NOMO-1 treated with dmso at 0.1 percent for 144 hours (cell line): ENCODE data around the gene SLCO3A1.
A peak's percentile ranks its signal among the peaks of the same experiment; 100 is the strongest.

ENCODE experiments used
- DNase-seq: peaks from one replicate; lab custom pipeline; 2025; ENCODE audit not compliant: unreplicated experiment; lab: John Stamatoyannopoulos, UW

The SLCO3A1 gene

DNA sequence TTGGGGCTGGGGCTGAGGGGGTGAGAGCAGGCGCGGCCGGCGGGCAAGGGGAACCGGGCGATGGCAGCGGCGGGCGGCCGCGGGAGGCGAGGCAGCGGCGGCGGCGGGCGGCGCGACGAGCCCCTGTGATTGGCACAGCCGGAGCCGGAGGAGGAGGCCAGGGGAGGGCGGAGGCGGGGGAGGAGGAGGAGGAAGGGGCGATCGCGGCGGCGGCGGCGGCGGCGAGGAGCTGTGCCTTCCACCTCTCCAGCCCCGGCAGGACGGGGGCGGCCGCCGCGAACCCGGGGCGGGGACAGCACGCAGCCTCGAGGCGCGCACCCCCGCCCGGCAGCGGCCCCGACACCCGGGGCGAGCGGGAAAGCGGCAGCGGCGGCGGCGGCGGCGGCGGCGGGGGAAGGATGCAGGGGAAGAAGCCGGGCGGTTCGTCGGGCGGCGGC, at the start of gene SLCO3A1:
Gene SLCO3A1, plus strand, starts transcription at position 198 of the 437 bp plus-strand sequence.
- peak; percentile 52 for DNase-seq

DNA sequence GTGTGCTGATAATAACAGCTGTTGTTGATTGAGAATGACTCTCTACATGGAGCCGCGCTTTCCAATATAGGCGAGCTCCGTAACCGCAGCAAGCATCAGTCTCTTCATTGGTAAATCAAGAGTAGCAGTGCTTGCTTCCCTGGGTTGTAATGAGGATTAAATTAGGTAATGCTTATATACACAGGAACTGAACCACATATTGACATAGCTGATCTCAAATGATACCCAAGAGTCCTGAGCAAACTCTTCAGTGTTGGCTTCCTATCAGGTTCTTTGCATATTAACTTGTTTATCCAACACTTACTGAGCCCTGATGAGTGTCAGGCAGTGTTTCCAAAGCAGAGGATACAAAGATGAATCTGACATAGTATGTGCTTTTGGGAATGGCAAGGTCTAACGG, 46.4 kb upstream of the SLCO3A1 start:
- no peak for DNase-seq

DNA sequence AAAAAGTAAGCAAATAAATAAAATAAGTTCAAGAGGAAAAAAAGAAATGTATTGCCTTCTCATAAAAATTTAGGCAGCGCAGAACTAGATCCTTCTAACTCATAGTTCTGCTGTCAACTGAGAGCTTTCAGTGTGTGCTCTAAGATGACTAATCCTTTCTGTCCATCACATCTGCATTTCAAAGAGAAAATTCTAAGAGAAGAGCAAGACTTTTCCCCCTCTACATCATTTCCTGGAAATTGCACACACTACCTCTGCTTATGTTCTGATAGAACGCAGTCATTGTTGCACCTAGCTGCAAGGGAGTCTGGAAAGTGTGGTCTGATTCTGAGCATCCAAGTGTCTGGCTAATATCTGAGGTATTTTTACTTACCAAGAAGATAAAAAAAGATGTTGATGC, 39.6 kb upstream of the SLCO3A1 start:
- DNase-seq, result no peak

DNA sequence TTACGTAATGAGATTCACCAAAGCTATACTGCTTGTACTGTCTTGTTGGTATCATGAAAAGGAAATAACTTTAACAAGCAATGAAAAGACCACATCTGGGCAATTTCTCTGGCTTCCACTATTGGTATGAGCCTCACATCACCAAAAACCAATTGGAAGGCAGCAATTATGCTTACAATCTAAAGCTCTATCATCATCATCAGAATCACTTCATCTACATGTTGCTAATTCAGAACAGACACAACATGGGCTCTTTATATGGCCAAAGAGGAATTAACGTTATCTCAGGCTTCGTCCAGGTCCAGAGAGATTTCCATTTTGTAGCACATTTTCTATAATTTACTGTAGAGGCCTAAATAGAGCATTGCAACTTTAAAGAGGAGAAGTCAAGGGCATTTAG, 36.6 kb upstream of the SLCO3A1 start:
- DNase-seq, result no peak

DNA sequence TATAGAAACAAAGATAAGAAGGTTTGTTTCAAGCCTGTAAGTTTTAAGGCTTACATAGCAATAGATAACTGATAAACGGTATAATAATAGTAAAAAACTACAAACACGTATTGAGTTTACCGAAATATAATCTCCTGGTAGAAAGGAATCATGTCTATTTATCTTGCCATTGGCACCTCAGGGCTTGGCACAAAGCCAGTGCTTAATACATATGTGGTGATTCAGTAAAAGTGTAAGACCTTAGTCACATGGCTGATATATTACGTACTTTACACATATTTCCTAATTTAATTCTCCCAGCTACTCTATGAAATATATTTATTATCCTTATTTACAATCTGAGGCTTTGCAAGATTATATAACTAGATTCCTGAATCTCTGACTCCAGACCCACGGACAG, 32.0 kb upstream of the SLCO3A1 start:
- no peak for DNase-seq

DNA sequence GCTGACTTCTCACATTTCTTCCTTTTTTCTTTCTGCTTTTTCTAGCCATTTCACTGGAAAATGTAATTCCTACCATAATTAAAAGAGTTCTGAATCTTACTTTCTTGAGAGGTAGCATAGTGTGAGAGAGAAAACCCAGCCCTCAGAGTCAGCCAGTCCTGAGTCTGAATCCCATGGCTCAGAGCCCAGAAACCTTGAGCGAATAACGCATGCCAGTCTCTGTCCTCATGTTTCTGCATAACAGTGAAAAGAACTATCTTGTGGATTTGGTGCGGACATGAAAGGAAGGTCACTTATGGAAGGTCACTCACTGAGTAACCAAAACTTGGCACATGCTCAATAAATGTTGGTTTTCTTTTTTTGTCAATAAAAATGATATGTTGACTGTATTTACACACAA, 29.3 kb upstream of the SLCO3A1 start:
- no peak for DNase-seq

DNA sequence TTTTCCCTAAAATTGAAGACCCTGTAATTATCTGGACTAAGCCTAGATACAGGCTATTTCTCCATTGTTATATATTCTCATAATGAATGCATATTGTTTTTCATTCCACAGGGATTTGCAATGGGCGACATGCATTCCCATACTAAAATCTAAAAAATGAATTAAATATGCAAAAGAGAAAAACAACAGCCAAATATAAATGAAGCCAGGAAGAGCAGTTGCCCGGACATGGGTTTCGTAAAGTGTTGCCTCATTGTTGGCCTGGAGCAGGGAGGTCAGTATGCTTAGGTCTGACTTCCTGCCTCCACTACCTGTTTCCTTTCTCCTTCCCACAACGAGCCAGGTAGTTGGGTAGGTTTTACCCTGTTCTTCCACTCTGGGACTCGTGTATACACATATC, 27.1 kb upstream of the SLCO3A1 start:
- DNase-seq, result no peak

DNA sequence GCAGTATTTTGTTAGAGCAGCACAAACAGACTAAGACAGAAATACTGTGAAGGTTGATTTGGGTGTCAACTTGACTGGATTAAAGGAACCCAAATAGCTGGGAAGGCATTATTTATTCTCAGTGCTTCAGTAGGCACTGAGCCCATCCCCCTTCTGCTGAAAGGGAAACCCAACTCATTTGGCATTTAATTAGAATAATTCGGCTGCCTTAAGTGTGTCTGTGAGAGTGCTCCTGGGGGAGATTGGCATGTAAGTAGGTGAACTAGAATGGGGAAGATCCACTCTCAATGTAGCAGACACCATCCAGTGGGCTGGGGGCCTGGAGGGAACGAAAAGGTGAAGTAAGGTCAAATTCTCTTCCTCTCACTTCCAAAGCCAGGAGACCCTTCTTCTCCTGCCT, 20.5 kb upstream of the SLCO3A1 start:
- no peak for DNase-seq

DNA sequence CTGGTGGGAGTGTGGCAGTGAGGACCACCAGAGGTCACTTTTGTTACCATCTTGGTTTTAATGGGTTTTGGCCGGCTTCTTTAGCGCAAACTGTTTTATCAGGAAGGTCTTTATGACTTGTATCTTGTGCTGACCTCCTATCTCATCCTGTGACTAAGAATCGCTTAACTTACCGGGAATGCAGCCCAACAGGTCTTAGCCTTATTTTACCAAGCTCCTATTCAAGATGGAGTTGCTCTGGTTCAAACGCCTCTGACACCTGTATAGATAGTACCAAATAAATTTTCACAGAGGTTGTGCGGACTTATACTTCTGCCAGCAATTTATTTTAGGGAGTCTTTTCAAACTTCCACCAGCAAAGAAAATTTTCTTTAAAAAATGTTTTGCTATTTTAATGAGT, 13.6 kb upstream of the SLCO3A1 start:
- no peak for DNase-seq

DNA sequence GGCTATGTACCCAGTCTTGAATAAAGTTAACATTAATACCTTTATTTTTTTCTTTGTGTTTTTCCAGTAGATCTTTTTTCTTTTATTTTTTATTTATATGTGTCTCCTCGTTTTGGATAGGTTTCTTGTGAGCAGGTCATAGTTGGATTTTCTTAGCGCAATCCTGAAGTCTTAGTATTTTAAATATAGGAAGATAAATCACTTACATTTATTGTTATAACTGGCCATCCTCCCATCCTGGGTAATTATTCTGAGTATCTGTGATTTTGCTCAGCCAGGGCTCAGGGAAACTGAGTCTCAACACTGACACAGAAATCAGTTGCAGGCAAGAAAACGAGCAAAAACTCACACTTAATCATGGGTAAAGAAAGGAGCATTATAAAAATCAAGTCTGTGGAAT, 11.6 kb upstream of the SLCO3A1 start:
- DNase-seq, result no peak

DNA sequence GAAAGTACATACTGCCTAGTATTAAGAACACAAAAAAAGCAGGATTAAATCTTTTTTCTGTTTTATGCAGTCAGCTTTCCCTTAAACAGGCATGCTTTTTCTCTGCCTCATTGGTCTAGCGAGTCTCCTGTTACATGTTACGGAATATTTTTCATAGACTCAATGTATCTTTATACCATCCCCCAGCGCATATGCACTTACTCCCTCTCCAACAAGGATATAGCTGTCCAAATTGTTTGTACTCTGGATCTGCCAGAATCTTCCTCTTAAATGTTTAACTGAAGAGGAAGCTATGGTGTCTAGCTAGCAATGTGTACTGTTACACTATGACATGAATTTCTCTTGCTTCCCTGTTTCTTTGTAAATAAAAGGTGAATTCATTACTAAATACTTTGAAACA, 9.2 kb upstream of the SLCO3A1 start:
- DNase-seq, result no peak

DNA sequence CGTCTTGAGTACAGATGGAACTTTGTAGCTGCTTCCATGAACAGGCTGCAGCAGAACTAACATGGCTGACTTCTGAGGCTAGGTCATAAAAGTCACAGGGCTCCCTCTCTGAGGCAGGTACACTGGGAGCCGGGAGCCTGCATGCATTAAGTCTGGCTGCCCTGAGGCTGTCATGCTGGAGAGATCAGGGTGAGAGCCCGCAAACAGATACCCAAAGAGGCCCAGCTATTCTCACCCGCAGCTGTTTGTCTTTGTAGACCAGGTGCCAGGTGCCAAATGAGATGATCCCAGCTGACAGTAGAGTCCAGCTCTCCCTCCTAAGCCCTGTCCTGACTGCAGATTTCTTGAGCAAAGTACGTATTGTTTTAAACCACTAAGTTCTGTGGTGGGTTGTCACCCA, 8.6 kb upstream of the SLCO3A1 start:
- DNase-seq, result no peak

DNA sequence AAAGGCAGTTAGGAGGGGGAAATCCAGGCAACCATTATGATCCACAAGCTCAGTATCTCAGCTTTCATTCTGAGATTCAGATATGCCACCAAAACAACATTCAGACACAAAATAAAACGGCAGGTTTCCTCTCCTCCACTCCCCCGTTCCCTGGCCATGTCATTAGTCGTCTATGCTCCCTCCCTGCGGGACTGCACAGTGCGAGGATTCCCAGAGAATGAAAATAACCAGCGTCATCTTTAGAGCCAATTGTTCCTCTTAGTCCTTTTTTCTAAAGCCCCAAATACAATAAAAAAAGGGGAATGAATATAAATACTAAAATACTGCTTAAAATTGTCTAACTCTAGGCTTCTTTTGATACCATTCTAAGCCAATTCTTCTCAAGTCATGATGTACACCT, 7.8 kb upstream of the SLCO3A1 start:
- DNase-seq, result no peak

DNA sequence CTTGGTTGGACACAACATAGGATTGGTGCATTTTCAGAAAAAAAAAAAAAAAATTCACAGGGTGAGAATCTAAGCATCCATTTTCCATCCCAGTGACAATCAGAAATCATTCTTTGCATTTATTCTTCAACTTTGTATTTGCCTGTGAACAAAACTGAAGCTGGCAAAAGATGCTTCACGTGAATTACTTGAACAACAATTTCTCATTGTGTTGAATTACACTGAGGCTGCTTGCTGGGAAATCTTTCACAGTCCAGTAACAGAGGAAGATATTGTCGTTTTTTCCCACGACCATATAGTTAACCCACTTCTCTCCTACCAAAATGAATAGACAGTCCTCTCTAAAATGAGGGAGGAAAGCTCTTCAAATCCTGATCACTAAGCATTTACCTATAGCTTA, 4.3 kb upstream of the SLCO3A1 start:
- no peak for DNase-seq

DNA sequence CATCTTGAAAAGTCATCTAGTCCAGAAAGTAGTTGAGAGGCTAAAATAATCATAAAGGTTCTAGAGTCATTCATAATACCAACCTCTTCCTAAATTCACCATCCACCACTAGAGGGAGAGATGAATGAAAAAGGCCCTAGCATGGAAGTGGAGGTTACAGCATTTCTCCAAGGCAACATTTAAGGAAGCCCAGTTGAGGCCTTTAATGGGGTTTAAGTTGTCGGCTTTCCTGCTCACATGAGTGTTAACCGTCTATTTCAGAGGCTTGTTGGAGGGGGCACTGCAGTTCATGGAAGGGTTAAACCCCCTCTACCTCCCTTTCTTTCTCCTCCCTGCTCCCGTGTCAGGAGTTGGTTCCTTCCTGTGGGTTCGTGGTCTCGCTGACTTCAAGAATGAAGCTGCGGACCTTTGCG, 3.8 kb upstream of the SLCO3A1 start:
- DNase-seq, result peak; percentile 49

DNA sequence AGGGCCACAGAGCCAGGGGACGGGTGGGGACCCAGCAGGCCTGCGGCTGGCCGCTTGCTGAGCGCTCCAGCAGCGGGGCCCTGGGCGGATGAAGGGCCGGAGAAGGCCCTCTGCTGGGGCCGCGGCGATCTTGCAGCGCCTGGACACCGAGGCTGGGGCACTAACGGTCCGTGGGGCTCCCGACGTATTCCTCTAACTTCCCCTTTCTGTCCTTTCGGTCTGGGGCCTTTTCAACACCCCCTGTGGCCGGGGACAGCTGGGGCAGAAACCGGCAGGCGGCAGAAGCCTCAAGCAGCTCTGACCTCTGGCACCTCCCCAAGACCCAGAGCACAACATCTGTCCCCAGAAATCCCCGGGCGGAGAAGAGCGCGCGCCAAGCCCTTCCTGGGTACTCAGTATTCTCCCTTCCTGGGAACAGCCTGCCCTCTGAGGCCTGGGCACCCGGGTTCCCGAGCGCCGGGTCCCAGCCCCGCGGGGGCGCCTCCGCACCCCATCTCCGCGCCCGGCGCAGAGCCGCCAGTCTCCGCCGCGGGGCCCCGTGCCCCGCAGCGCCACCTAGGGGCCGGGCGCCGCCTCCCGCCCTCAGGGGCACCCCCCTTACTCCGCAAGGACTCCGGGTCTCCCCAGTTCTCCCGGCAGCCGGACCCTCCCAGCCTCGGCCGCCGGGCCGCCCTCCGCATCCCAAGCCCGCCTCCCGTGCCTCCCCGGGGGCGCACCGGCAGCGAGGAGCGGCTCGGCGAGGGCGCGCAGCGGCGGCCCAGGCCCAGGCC, 582 bp upstream of the SLCO3A1 start:
- DNase-seq, result peak; percentile 88

DNA sequence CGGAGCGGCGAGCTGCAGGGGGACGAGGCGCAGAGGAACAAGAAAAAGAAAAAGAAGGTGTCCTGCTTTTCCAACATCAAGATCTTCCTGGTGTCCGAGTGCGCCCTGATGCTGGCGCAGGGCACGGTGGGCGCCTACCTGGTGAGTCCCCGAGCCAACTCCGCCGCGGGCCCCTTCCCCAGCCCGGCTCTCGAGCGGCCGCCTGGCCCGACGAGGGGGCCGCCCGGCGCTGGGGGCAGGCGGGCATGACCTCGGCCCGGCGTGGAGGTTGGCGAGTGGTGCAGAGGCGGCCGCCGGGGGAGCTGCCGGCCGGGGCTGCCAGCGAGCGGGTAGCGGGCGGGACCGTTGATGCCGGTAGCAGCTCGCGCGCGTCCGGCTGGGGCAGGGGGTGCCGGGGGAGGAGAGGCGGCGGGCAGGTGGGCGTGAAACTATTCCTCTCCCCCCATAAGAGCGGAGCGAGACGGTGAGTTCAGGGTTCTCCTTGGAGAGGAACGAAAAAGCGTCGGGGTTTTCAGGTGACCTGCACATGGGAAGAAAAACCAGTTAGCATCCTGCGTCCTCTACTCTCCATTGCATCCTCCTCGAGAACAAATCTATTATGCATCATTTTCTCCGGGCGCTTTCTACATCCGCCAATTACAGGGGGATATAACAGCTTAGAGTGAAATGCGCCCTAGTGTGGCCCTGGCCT, 585 bp downstream of the SLCO3A1 start:
- no peak for DNase-seq

DNA sequence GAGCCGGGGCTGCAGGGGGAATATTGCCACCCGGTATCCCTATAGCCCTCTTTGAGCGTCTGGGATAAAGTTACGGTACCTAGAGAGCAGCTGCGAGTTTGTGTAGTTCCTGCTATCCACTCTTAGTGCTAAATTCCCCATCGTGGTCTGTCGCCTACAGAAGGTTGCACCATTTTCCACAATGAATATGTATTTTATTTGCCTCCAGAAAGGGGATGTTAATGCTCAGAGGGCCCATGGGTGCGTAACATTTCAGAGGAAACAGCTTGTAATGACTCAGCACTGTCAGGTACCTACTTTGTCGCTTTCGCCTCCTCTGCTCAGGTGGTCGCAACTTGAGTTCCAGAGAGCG, 1.1 kb downstream of the SLCO3A1 start:
- DNase-seq, result peak; percentile 20

DNA sequence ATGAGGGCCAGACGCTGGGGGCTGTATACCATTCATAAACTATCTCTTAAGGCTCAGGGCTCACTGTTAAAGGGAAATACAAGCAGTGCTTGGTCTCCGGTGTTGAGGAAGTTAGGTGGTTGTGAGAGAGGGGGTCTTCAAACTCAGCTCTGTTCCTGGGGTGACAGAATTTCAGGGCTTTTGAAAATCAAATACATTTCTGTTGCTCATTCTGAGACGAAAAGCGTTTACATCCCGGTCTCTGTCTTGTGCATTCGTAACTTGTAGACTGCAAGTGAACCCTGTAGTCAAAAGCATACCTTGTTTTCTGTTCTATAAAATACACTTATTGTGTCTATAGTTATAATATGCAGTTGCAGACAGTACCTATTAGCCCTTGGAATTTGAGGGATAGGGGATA, 1.7 kb downstream of the SLCO3A1 start:
- no peak for DNase-seq

DNA sequence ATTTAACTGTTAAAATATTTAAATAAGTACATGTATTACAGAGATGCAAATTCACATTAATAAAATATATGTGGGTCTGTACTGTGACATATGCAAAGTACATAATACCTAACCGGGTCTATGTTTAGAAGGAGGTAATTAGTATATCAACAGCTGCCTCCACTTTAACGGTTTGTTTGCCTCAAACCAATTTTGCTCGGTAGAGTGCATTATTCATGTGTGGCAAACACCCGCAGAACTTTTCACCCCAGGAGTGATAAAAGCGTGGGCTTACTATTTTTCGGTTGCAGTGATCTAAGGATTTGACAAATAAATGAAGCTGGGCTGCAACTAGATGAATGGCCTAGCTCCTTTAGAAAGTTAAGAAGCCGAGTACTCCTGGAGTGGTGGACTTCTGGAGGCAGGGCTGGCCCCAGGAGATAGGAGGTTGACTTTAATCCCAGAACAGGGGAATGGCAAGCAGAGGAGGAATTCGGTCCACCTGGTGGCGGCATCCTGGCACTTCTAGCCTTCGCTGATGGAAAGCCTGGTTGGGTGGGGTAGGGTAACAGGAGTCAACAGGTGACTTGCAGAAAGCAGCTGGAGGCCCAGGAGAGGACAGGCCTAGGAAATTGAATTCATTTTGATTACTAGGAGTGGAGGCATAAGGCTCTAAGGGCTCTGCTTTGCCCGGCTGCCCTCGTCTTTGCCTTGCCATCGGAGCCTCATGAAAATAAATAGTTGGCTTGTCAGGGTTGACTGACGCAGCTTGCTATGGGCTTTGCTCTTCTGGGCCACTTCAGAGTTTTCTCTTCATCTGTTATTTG, 2.4 kb downstream of the SLCO3A1 start:
- DNase-seq, result no peak

DNA sequence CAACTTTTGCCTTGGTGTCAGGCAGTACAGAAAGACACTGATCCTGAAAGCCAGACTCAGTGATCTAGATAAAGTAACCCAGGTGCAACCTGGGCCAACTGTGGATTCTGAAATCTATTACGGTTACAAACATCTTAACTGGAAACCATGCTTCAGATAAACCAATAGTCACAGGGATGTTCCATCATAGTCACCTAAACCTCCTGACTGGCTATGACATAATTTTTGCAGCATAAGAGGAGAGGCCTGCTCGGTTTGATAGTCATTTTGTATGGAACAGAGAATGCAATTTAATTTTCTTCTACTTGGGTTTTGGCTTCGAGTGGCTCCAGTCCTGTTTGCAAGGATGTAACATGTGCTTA, 3.7 kb downstream of the SLCO3A1 start:
- DNase-seq, result no peak

DNA sequence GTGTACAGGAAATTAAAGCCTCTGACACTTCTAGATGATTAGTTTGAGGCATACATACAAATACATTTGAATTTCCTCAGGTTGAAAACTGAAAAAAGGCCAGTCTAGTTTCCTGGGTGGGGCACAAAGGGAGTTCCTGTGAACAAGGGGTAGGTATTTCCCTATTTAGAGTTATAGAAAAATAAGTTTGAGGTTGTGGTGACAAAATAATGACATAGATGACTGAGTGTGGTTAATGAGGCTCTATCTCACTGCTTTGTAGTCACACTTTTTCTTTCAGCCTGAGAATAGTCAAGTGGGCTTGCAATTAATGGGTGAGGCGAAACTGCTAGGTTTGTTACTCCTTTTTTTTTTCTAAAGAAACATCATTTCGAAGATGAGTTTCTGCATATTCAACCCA, 4.3 kb downstream of the SLCO3A1 start:
- DNase-seq, result peak; percentile 28
